OCI-LY3 (cell line): ENCODE measurements around the gene SLC17A3.

Source experiments
- EZH2phosphoT487 ChIP-seq: fragments of 200-600 bp; shearing (Covaris generic); IDR thresholded peaks from 2 replicates; pipeline ENCODE4 v1.6.1; 2018; ENCODE audit warnings: antibody characterized with exemption, mixed run types, low read depth
- TF ChIP-seq, protein P1 (sequence below): fragments of 200-600, 300-600 bp; sonication (generic); IDR thresholded peaks from 2 replicates; pipeline ENCODE4 v1.5.1; 2014; ENCODE audit warnings: antibody characterized with exemption, low read length, low read depth

DNA sequence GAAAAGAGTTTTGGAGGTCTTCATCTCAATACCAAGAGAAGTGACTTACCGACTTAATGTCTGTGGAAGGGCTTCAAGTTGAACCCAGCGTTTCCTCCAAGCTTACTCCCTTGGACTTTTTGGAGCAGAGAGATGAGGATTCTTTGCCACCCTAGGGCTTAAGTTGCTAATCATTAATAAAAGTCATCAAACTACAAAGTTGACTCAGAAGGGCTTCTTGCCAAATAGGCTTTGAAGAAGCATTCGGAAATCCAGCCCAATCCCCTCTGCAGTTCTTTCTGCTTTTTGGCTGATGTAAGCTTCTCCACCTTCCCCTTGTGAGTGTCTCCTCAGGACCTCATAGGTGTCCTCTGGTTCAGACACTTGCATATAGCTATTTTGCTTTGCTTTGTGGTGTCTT is at the start of gene SLC17A3:
- TF ChIP-seq, protein P1, sequence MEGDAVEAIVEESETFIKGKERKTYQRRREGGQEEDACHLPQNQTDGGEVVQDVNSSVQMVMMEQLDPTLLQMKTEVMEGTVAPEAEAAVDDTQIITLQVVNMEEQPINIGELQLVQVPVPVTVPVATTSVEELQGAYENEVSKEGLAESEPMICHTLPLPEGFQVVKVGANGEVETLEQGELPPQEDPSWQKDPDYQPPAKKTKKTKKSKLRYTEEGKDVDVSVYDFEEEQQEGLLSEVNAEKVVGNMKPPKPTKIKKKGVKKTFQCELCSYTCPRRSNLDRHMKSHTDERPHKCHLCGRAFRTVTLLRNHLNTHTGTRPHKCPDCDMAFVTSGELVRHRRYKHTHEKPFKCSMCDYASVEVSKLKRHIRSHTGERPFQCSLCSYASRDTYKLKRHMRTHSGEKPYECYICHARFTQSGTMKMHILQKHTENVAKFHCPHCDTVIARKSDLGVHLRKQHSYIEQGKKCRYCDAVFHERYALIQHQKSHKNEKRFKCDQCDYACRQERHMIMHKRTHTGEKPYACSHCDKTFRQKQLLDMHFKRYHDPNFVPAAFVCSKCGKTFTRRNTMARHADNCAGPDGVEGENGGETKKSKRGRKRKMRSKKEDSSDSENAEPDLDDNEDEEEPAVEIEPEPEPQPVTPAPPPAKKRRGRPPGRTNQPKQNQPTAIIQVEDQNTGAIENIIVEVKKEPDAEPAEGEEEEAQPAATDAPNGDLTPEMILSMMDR = no peak
- no peak for TF ChIP-seq EZH2phosphoT487
